GM19455 (cell line): ENCODE results near the gene SLC9A3.

Experiments
- ATAC-seq: cut with Tn5 transposase; IDR thresholded peaks from one replicate; pipeline ENCODE4 v1.9.1; 2021; ENCODE audit not compliant: unreplicated experiment

SLC9A3 gene

DNA sequence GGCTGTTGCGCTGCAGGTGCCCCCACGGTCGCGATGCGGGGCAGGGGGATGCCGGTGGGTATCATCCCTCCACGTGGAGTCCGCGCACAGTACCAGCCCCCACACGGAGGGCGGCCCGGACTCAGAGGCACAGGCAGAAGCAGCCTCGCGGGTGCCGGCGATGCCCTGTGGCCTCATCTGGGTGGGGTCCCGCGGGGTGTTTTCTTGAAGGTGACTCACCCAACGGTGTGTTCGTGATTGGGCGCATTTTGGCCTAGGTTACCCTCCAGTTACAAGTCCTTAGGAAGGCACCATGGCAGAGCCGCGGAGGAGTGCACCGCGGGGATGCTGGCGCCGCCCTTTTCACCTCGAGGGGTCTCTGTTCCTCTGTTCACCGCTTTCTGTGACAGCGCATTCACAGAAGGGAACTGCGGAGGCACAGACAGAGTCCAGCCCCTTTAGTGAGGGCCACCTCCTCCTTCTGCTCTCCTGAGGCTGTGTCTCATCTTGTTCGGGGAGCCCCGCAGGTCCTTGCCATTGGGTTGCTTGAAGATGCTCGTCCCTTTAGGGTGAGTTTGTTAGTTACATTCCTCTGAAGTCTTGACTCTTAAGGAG lies 102.9 kb downstream of the SLC9A3 start:
- ATAC-seq, result no peak

DNA sequence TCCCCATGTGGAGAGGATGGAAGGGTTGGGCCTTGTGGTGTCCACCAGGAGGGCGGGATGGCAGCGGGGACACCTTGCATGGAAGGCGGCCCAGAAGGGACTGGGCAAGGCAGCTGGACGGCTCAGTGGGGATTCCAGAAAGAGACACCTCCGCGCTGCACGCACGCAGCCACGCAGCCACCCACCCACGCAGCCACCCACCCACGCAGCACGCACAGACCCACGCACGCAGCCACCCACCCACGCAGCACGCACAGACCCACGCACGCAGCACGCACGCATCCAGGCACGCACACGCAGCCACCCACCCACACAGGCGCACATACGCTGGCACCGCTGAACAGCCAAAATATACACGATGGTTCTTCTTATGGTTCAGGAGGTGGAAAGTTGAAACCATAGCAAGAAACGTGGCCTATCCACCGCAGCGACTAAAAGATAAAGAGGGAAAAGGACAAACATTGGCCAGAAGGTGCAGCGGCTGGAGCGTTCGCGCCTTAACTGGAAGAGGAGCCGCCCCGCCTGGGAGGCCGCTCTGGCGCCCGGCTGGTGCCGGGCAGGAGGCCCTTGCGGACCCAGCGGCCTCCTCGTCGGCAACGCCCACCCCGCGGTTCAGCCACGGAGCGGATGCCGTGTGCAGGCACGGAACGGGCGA lies 103.5 kb downstream of the SLC9A3 start:
- ATAC-seq, result no peak
